Smooth muscle cell of the pulmonary artery (primary cell): ENCODE measurements around the gene AOC3. TPM values are rescaled to one million over a fixed set of nuclear protein-coding genes. Genes with fewer than 3 reads are reported as not detected.

Experiments
- total RNA-seq: library from RNA; depleted of rRNA; stranded (reverse); fragments of >200 nt; gene quantifications from 2 replicates; pipeline ENCODE4 v1.2.3, GENCODE V29; 2014

The AOC3 gene, protein sequence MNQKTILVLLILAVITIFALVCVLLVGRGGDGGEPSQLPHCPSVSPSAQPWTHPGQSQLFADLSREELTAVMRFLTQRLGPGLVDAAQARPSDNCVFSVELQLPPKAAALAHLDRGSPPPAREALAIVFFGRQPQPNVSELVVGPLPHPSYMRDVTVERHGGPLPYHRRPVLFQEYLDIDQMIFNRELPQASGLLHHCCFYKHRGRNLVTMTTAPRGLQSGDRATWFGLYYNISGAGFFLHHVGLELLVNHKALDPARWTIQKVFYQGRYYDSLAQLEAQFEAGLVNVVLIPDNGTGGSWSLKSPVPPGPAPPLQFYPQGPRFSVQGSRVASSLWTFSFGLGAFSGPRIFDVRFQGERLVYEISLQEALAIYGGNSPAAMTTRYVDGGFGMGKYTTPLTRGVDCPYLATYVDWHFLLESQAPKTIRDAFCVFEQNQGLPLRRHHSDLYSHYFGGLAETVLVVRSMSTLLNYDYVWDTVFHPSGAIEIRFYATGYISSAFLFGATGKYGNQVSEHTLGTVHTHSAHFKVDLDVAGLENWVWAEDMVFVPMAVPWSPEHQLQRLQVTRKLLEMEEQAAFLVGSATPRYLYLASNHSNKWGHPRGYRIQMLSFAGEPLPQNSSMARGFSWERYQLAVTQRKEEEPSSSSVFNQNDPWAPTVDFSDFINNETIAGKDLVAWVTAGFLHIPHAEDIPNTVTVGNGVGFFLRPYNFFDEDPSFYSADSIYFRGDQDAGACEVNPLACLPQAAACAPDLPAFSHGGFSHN
- total RNA-seq = 1.3 and 5.9 TPM in 2 replicates

DNA sequence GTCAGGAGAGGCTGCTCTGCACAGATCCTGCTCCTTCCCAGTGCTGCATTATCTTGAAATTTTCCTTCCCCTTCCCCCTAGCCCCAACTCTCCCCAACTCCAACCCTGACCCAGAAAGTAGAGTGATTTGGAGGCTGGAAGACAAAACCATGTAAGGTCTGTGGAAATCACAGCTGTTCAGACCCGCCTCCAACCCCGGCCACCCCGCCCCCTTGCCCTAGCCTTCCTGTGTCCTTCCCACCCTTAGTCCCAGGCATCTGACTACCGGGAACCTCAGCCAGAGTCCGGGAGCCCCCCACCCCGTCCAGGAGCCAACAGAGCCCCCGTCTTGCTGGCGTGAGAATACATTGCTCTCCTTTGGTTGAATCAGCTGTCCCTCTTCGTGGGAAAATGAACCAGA, at the start of gene AOC3:
Gene AOC3 (plus strand): TSS at position 246 of the 400 bp plus-strand sequence. CDS start 145 bp downstream, at position 391.

GRCh38 chr17:42832934-42833766, 17.8 kb upstream of the AOC3 start, which contains the start of gene PSME3:
TSS of gene PSME3 (plus strand) at chr17:42833397. CDS start at chr17:42833632, 235 bp downstream.

GRCh38 chr17:42844271-42844670, 6.7 kb upstream of the AOC3 start, which contains the start of gene AOC2:
TSS of gene AOC2 (plus strand) at chr17:42844580. CDS start at chr17:42844627, 47 bp downstream.

DNA sequence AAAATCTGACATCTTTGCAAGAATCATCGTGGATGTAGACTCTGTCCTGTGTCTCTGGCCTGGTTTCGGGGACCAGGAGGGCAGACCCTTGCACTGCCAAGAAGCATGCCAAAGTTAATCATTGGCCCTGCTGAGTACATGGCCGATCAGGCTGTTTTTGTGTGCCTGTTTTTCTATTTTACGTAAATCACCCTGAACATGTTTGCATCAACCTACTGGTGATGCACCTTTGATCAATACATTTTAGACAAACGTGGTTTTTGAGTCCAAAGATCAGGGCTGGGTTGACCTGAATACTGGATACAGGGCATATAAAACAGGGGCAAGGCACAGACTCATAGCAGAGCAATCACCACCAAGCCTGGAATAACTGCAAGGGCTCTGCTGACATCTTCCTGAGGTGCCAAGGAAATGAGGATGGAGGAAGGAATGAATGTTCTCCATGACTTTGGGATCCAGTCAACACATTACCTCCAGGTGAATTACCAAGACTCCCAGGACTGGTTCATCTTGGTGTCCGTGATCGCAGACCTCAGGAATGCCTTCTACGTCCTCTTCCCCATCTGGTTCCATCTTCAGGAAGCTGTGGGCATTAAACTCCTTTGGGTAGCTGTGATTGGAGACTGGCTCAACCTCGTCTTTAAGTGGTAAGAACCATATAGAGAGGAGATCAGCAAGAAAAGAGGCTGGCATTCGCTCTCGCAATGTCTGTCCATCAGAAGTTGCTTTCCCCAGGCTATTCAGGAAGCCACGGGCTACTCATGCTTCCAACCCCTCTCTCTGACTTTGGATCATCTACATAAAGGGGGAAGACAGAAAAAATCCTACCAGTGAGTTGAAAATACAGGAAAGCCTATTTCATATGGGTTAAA, 49.7 kb downstream of the AOC3 start, which contains the start of gene G6PC1:
Gene G6PC1 (plus strand): TSS at position 340 of the 872 bp plus-strand sequence. CDS start 78 bp downstream, at position 418.

Other genes starting within 250 kb of the AOC3 start
- gene RETREG3, start 241.8 kb upstream of the AOC3 start, total RNA-seq = 58.5 and 62.9 TPM in 2 replicates
- gene TUBG1, start 241.5 kb upstream of the AOC3 start, total RNA-seq = 23.8 and 37.4 TPM in 2 replicates
- gene TUBG2, start 191.9 kb upstream of the AOC3 start, total RNA-seq = 12.0 and 15.6 TPM in 2 replicates
- 16.9 and 23.8 TPM in 2 replicates for gene PLEKHH3, start 174.2 kb upstream of the AOC3 start, total RNA-seq
- 2.9 and 6.0 TPM in 2 replicates for gene CCR10, start 169.4 kb upstream of the AOC3 start, total RNA-seq
- gene CNTNAP1, start 168.7 kb upstream of the AOC3 start, total RNA-seq = 57.2 and 112 TPM in 2 replicates
- gene EZH1, start 106.2 kb upstream of the AOC3 start, total RNA-seq = 20.6 and 21.3 TPM in 2 replicates
- gene RAMP2, start 90.0 kb upstream of the AOC3 start, total RNA-seq = 0.13 and 0.46 TPM in 2 replicates
- 44.1 and 44.4 TPM in 2 replicates for gene VPS25, start 77.8 kb upstream of the AOC3 start, total RNA-seq
- gene WNK4, start 70.6 kb upstream of the AOC3 start, total RNA-seq = 0.20 and 0.79 TPM in 2 replicates
- 41.7 and 50.0 TPM in 2 replicates for gene COA3, start 52.5 kb upstream of the AOC3 start, total RNA-seq
- gene CNTD1, start 52.3 kb upstream of the AOC3 start, total RNA-seq = 0.07 and 0.36 TPM in 2 replicates
- 94.1 and 99.6 TPM in 2 replicates for gene BECN1, start 26.9 kb upstream of the AOC3 start, total RNA-seq
- 60.6 and 62.2 TPM in 2 replicates for gene PSME3, start 17.8 kb upstream of the AOC3 start, total RNA-seq
- gene AOC2, start 6.6 kb upstream of the AOC3 start, total RNA-seq = 0.79 and 0.85 TPM in 2 replicates
- gene G6PC1, start 49.6 kb downstream of the AOC3 start, total RNA-seq = not detected in 2 replicates
- 18.2 and 20.0 TPM in 2 replicates for gene AARSD1, start 113.3 kb downstream of the AOC3 start, total RNA-seq
- 0.07 and 0.23 TPM in 2 replicates for gene PTGES3L, start 128.9 kb downstream of the AOC3 start, total RNA-seq
- gene RUNDC1, start 129.4 kb downstream of the AOC3 start, total RNA-seq = 13.4 and 15.4 TPM in 2 replicates
- 364 and 471 TPM in 2 replicates for gene RPL27, start 147.2 kb downstream of the AOC3 start, total RNA-seq
- gene IFI35, start 155.6 kb downstream of the AOC3 start, total RNA-seq = 14.2 and 21.2 TPM in 2 replicates
- 136 and 240 TPM in 2 replicates for gene VAT1, start 171.2 kb downstream of the AOC3 start, total RNA-seq
- 0.17 and 0.20 TPM in 2 replicates for gene RND2, start 174.0 kb downstream of the AOC3 start, total RNA-seq